Inflammatory macrophage treated with lipopolysaccharide for 4 hours (primary cell): ENCODE results near the gene MRPL49.

ENCODE experiments used
- DNase-seq: peaks from one replicate; pipeline ENCODE4 v3.0.0-alpha.2; 2020

Gene MRPL49

DNA sequence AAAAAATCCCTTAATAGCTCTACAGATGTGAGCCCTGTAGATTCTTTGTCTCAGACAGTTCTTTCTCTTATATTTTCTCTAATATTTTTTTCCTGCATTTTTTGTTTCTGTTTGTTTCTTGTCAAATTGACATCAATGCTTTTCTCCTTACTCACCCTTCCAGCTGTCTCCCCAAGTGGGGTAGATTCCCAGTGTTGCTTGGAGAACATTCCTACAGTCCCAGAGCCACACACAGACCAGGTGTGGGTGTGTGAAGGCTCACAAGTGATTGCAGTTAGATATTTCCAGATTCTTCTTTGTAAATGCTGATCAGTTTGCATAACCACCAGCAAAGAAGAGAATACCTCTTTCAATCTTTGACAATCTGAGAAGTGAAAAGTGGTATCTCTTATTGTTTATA, 18.6 kb upstream of the MRPL49 start:
- DNase-seq = no peak

DNA sequence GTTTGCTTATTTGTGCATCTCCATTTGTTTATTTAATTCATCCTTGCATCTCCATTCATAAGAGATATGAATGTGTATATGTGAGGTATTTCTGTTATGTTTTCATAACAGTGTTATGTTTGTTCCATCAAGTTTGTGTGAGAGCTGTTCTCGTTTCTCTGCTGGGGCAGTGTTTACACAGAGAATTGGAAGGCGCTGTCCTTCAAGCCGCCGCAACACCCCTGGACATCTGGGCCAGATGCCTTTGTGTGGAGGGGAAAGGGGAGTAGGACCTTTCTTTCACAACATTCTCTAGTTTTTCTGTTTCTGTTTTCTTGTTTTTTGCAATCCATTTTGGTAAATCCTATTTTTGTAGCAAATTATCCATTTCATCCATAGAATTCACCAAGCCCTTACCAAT, 17.5 kb upstream of the MRPL49 start:
- no peak for DNase-seq

DNA sequence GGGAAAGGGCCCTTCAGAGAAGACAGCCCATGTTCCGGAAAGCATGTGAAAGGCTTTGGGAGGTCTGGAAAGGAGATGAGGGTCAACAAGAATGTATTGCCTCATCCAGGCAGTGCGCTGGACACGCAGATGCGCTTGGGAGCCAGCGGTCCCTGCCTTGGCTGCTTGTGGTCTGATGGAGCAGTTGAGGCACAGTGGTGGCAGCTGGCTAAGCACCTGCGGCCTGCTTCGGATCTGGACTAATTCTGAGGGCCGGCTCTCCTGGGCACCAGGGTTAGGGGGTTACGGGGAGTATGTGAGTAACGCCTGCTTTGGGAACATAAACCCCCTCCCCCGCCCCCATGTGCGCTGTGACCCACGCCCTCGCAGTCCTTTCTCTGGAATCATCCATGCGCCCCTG, 15.0 kb upstream of the MRPL49 start:
- no peak for DNase-seq

DNA sequence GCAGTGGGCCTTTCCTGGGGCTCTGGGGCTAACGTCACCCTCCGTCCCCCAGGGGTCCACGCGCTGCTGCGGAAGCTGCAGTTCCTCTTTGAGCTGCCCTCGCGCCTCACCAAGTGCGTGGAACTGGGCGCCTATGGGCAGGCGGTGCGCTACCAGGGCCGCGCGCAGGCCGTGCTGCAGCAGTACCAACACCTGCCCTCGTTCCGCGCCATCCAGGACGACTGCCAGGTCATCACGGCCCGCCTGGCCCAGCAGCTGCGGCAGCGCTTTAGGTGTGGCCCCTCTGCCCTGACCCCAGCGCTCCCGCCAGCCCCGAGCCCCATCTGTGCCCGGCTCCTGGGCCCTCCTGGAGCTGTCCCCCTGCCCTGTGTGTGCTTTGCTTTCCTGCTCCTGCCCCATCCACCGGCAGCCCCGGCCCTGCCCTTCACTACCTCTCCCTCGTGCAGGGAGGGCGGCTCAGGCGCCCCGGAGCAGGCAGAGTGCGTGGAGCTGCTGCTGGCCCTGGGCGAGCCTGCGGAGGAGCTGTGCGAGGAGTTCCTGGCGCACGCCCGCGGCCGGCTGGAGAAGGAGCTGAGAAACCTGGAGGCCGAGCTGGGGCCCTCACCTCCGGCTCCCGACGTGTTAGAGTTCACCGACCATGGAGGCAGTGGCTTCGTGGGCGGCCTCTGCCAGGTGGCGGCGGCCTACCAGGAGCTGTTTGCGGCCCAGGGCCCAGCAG, 14.2 kb upstream of the MRPL49 start:
- no peak for DNase-seq

DNA sequence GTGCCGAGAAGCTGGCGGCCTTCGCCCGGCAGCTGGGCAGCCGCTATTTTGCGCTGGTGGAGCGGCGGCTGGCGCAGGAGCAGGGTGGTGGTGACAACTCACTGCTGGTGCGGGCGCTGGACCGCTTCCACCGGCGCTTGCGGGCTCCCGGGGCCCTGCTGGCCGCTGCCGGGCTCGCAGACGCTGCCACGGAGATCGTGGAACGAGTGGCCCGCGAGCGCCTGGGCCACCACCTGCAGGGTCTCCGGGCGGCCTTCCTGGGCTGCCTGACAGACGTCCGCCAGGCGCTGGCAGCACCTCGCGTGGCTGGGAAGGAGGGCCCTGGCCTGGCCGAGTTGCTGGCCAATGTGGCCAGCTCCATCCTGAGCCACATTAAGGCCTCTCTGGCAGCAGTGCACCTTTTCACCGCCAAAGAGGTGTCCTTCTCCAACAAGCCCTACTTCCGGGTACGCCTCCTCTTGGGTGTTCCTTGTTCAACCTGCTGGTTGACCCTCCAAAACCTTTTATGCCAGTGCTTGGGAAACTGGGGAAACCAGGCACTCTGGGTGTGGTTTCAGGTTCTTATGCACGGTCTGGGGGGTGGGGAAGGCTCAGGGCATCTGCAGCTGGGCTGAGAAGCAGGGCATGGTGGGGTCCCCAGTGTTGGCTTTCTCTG, 13.5 kb upstream of the MRPL49 start:
- DNase-seq = no peak

DNA sequence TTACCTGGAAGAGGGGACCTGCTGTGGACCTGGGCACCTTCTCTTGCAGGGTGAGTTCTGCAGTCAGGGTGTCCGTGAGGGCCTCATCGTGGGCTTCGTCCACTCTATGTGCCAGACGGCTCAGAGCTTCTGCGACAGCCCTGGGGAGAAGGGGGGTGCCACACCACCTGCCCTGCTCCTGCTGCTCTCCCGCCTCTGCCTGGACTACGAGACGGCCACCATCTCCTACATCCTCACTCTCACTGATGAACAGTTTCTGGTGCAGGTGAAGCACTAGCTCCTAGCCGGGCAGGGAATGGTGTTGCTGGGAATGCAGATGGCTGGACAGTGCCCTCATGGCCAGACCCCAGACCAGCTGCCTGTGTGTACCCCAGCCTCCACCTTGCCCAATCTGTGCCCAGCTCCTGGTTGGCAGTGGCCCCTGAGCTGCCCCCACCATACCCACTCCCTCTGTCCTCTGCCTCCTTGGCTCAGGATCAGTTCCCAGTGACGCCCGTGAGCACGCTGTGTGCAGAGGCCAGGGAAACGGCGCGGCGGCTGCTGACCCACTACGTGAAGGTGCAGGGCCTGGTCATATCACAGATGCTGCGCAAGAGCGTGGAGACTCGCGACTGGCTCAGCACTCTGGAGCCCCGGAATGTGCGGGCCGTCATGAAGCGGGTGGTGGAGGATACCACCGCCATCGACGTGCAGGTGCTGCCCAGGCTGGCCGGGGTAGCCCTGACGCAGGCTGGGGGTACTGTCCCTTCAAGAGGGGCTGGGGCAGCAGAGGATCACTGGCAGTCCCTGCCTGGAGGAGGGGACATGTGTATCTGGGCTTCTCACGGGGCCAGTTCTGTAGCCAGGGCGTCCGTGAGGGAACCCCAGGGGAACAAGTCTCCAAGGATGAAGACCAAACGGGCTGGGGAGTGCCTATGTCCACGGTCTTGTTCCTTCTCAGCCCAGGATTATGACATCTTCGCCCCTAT, 12.6 kb upstream of the MRPL49 start:
- DNase-seq = no peak

DNA sequence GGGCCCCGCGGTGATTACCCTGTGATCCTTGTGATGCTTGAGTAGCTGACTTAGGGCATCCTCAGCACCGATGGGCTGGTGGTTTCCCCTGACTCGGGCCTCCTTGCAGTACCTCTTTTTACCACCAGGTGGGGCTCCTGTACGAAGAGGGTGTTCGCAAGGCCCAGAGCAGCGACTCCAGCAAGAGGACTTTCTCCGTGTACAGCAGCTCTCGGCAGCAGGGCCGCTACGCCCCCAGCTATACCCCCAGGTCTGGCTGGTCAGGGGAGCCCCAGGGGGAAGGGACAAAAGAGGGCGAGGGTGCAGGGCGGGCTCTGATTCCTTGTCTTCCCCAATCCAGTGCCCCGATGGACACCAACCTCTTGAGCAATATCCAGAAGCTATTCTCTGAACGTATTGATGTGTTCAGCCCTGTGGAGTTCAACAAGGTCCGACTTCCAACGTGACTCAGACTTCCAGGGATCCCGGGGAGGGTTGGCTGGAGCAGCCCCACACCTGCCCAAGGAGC, 11.7 kb upstream of the MRPL49 start:
- DNase-seq = peak; percentile 82

DNA sequence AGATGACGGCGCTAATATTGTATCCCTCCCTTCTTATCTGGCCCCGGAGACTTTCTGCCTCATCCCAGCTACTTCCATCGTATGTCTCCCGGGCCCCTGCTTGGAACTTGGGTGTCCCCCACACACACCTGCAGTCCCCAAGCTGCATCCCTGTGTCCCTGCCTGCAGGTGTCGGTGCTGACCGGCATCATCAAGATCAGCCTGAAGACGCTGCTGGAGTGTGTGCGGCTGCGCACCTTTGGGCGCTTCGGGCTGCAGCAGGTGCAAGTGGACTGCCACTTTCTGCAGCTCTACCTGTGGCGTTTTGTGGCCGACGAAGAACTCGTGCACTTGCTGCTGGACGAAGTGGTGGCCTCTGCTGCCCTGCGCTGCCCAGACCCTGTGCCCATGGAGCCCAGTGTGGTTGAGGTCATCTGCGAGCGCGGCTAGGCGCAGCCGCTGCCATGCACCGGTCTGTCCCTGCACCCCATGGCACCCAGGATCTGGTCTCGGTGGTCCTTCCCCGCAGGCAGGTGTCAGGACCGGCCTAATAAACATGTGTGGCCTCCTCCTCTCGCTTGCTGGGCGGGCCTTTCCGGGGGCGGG, 10.9 kb upstream of the MRPL49 start:
- DNase-seq = no peak

DNA sequence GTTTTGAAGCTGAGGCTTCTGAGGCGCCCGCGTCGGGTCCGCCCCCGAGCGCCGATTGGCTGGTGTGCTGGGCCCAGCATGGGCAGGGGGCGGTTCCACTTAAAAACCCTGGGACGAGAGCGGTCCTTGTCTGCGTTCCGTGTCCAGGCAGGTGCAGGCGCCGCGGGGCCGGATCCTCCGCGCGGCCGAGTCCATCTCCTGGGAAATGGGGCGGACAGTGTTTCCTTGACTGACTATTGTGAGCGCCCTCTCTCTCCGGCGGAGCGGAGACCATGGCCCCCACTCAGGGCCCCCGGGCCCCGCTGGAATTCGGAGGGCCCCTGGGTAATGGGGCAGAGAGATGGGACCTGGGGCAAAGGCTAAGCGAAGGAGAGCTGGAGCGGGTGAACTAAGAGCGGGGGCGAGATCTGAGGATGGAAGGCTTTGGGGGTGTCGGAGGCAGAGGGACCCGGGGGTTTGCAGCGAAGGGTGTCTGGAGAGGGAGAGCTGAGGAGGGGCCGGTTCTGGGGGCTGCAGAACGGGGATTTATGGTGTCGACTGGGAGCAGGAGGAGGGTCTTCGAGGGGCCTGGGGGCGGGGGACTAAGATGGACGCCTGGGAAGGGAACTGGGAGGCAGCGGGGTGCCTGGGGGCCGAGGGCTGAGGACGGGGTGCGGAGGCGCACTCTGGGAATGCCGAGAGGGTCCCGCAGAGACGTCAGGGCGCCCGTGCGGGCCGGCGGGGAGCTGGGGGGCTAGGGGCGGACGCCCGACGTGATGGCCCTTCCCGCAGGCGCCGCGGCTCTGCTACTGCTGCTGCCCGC, 10.2 kb upstream of the MRPL49 start, which contains the start of gene TM7SF2:
TM7SF2 (plus strand) TSS at position 129 of the 802 bp plus-strand sequence; CDS start at position 273, 144 bp downstream.
- DNase-seq = peak; percentile 95

DNA sequence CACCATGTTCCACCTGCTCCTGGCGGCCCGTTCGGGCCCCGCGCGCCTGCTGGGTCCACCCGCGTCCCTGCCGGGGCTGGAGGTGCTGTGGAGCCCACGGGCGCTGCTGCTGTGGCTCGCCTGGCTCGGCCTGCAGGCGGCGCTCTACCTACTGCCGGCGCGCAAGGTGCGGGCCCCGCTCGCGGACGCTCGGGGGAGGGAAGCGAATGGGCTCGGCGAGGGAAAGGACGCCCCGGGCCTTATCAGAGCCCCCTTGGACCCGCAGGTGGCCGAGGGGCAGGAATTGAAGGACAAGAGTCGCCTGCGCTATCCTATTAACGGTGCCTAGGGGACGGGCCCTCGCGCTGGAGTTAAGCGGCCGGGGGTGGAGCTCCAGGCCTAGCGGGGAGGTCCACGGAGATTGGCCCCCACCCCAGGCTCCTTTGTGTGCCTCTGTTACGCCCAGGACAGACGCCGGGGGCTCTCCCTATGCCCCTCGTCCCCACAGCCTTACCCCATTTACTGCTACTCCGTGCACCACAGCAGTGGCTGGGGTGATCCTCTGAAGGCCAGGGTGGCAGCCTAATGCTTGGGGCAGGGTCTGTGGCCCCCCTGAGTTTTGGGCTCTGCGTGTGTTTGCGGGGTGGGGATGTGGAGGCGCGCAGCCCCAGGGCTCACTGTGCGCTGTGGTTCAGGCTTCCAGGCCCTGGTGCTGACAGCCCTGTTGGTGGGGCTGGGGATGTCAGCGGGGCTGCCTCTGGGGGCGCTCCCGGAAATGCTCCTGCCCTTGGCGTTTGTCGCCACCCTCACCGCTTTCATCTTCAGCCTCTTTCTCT, 9.4 kb upstream of the MRPL49 start:
- DNase-seq = peak; percentile 63

DNA sequence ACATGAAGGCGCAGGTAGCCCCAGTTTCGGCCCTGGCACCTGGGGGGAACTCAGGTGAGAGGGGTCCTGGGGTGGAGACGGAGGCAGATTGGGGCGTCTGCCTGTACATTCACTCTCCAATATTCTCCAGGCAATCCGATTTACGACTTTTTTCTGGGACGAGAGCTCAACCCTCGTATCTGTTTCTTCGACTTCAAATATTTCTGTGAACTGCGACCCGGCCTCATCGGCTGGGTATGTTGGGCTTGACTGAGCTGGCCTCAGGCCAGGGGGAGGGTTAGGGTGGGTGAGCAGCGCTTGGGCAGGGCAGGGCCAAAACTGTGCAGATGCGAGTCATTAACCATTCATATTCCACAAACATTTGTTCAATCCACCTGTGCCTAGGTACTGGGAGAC, 8.8 kb upstream of the MRPL49 start:
- no peak for DNase-seq

DNA sequence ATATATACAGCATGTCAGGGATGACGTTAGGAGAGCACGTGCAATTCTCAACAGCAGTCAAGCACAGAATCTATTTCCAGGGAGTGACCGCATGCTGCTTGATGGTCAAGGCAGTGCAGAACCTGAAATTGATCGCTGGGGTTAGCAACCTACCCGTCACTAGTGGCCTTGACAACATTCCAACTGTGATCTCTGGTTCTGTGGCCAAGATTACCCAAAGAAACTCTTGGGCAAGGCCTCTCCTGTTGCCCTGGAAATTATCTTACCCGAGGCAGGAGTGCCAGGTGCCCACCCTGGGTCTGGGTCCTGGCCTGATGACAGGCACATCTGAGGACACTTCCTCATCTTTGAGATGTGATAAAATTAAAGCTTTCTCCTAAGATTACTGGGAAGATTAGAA, 8.3 kb upstream of the MRPL49 start:
- no peak for DNase-seq

DNA sequence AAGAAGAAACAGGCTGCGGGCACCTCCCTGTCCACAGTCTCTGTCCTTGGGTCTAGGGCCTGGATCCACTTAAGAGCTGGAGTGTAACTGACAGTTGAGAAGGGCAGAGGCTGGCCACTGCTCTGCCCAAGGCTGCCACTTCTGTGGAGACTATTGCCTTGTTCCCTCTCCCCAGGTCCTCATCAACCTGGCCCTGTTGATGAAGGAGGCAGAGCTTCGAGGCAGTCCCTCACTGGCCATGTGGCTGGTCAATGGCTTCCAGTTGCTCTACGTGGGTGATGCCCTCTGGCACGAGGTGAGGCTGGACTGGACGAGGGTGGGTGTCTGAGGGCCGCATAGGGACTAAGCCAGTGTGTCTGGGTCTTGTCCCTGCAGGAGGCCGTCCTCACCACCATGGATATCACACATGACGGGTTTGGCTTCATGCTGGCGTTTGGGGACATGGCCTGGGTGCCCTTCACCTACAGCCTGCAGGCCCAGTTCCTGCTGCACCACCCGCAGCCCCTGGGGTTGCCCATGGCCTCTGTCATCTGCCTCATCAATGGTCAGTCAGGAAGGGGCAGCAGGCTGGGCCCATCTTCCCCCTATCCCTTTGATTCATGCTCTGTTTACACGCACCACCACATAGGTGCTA, 7.5 kb upstream of the MRPL49 start:
- no peak for DNase-seq

DNA sequence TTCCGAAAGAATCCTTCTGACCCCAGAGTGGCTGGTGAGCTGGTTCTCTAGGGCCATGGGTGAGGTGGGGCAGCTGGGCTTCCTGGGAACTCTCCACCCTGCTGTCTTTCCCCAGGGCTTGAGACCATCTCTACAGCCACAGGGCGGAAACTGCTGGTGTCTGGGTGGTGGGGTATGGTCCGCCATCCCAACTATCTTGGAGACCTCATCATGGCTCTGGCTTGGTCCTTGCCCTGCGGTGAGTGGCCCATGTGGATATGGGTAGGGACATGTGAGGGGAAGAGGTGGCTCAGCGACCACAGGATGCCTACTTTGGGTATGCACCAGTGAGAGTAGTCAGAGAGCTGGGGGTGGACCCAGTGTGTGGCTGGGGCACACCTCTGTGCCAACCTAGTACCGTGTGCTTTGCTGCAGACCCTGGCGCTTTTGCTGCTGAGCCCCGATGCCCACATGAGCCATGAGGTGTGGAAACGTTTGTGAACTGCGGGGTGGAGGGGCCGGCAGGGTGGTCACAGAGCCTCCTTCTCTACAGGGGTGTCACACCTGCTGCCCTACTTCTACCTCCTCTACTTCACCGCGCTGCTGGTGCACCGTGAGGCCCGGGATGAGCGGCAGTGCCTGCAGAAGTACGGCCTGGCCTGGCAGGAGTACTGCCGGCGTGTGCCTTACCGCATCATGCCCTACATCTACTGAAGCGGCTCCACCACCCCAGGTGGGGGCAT, 6.6 kb upstream of the MRPL49 start:
- DNase-seq = no peak

DNA sequence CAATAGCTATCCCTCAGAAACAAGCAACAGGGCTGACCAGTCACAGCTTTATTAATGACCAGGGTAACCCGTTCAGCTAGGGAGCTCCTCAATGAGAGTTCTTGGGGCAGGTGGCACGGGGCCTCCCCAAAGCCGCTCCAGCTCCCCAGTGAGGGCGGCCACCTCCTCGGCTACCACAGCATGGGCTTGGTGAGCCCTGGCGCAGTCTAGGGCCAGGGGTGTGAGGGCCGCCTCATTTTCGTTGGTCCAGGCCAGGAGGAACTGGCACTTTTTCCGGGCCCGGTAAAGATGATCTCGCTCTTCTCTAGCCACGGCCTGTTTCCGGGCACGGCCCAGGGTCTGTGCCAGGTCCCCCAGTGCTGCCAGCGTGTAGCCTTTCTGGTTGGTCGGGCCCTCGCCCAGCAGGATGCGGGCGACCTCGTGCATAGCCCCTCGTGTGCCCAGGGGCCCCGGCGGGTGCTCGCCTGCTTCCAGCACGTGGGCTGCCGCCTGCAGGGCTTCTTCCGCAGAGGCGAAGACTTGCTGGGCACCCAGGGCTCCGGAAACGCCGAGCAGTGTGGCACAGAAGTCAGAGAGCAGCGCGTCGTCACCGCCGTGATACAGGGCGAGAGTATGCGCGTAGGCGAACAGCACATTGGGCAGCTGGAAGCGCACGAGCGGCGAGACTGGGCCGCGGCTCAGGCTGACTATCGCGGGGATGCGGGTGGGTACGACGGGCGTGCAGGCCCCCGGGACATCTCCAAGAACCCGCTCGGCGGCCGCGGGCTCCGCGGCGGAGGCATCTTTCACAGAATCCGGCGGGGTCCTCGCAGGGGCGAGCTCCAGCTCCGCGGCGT, 5.5 kb upstream of the MRPL49 start:
- peak; percentile 47 for DNase-seq

DNA sequence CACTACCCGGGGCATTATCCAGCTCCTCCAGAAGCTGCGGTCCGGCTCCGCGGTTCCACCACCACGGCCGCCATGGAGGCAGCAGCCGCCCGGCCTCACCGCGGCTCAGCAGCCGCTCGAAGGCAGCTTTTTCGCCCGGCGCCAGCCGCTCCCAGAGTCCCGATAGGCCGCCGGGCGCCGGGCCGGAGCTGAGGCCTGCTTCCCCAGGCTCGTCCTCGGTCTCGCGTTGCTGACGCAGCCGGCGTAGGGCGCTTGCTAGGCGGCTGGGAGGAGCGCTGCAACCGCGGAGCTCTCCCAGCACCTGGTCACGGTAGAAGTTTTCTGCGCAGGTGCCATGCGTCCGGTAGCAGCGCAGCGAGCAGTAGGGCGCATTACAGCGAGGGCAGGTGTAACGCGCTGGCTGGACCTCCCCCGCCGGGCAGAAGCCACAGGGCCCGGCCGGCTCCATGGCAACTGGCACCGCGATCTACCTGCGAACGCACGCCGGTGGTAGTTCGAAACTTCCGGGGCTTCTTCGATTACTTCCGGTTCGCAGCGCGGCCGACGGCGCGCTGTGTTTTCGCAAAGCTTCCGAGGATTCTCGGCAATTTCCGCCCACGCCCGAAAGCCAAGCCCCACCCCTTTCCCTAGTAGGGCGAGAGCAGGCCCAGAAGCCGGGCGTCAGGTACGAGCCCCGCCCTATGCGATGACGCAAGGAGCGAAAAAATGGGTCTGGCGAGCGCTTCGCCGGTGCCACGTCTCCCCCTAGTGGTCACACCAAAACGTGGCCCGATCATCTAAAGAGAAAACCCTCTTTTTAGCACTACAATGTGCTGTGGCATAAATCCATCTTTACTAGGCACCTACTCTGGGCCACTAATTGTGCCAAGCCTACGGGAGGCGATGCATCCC, 4.7 kb upstream of the MRPL49 start, which contains the start of gene ZNHIT2:
ZNHIT2 (minus strand) TSS at position 496 of the 891 bp plus-strand sequence; CDS start at position 448, 48 bp downstream.
- DNase-seq = peak; percentile 100

DNA sequence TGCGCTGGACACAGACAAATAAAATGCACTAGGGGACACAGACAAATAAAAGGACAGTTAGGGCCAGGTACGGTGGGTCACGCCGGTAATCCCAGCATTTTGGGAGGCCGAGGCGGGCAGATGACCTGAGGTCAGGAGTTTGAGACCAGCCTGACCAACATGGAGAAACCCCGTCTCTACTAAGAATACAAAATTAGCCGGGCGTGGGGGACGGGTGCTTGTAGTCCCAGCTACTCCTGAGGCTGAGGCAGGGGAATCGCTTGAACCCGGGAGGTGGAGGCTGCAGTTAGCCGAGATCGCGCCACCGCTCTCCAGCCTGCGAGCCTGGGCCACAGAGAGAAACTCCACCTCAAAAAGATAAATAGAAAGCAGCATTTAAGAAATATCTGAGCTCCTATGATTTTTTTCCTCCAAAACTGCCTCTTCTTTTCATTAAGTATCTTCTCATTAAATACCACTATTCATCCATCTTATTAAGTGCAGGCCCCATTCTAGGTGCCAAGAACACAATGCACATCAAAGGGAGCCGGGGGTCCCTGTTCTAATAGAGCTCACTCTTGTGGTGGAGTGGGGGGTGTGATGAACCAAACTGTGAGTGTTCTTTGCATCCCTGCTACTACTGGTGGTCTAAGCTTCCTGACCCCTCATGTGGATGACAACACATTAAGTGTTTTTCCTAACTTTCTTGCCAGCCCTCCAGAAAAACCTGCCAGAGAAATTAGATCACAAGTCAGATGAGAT, 3.9 kb upstream of the MRPL49 start:
- DNase-seq = no peak
